ENCODE measurements around the gene KRTAP13-4. TPM values are rescaled to one million over a fixed set of nuclear protein-coding genes. Genes with fewer than 3 reads are reported as not detected.

The KRTAP13-4 gene
- not detected in 5 replicates for total RNA-seq (2022; extraction: Qiagen RNA extraction)

GRCh38 chr21:30430170-30430655 lies at the start of gene KRTAP13-4:
TSS of gene KRTAP13-4 (plus strand) at chr21:30430220. CDS start at chr21:30430276, 56 bp downstream.

GRCh38 chr21:30395731-30396130 lies 34.3 kb upstream of the KRTAP13-4 start, which contains the start of gene KRTAP13-1:
TSS of gene KRTAP13-1 (plus strand) at chr21:30396031. CDS start at chr21:30396087, 56 bp downstream.

GRCh38 chr21:30425826-30426225 lies 4.2 kb upstream of the KRTAP13-4 start, which contains the start of gene KRTAP13-3:
TSS of gene KRTAP13-3 (minus strand) at chr21:30425926. CDS start at chr21:30425912, 14 bp downstream.

GRCh38 chr21:30439975-30440374 lies 10.0 kb downstream of the KRTAP13-4 start, which contains the start of gene KRTAP15-1:
TSS of gene KRTAP15-1 (plus strand) at chr21:30440275. CDS start at chr21:30440328, 53 bp downstream.

GRCh38 chr21:30480145-30480544 lies 50.1 kb downstream of the KRTAP13-4 start, which contains the start of gene KRTAP19-1:
TSS of gene KRTAP19-1 (minus strand) at chr21:30480367. CDS start at chr21:30480317, 50 bp downstream.

Other genes with a start within 250 kb of the KRTAP13-4 start
- not detected in 5 replicates for gene CLDN8, start 214.1 kb upstream of the KRTAP13-4 start, total RNA-seq (2022; extraction: Qiagen RNA extraction)
- not detected in 5 replicates for gene KRTAP24-1, start 147.3 kb upstream of the KRTAP13-4 start, total RNA-seq (2022; extraction: Qiagen RNA extraction)
- not detected in 5 replicates for gene KRTAP25-1, start 140.7 kb upstream of the KRTAP13-4 start, total RNA-seq (2022; extraction: Qiagen RNA extraction)
- not detected in 5 replicates for gene KRTAP26-1, start 109.9 kb upstream of the KRTAP13-4 start, total RNA-seq (2022; extraction: Qiagen RNA extraction)
- gene KRTAP27-1, start 92.5 kb upstream of the KRTAP13-4 start, total RNA-seq (2022; extraction: Qiagen RNA extraction) = not detected in 5 replicates
- not detected in 5 replicates for gene KRTAP23-1, start 81.6 kb upstream of the KRTAP13-4 start, total RNA-seq (2022; extraction: Qiagen RNA extraction)
- not detected in 5 replicates for gene KRTAP13-2, start 57.9 kb upstream of the KRTAP13-4 start, total RNA-seq (2022; extraction: Qiagen RNA extraction)
- gene KRTAP13-1, start 34.2 kb upstream of the KRTAP13-4 start, total RNA-seq (2022; extraction: Qiagen RNA extraction) = not detected in 5 replicates
- gene KRTAP13-3, start 4.3 kb upstream of the KRTAP13-4 start, total RNA-seq (2022; extraction: Qiagen RNA extraction) = not detected in 5 replicates
- gene KRTAP15-1, start 10.1 kb downstream of the KRTAP13-4 start, total RNA-seq (2022; extraction: Qiagen RNA extraction) = not detected in 5 replicates
- gene KRTAP19-1, start 50.1 kb downstream of the KRTAP13-4 start, total RNA-seq (2022; extraction: Qiagen RNA extraction) = not detected in 5 replicates
- not detected in 5 replicates for gene KRTAP19-2, start 57.2 kb downstream of the KRTAP13-4 start, total RNA-seq (2022; extraction: Qiagen RNA extraction)
- not detected in 5 replicates for gene KRTAP19-3, start 61.8 kb downstream of the KRTAP13-4 start, total RNA-seq (2022; extraction: Qiagen RNA extraction)
- not detected in 5 replicates for gene KRTAP19-4, start 66.9 kb downstream of the KRTAP13-4 start, total RNA-seq (2022; extraction: Qiagen RNA extraction)
- not detected in 5 replicates for gene KRTAP19-5, start 71.9 kb downstream of the KRTAP13-4 start, total RNA-seq (2022; extraction: Qiagen RNA extraction)
- not detected in 5 replicates for gene KRTAP19-6, start 111.6 kb downstream of the KRTAP13-4 start, total RNA-seq (2022; extraction: Qiagen RNA extraction)
- not detected in 5 replicates for gene KRTAP19-7, start 131.1 kb downstream of the KRTAP13-4 start, total RNA-seq (2022; extraction: Qiagen RNA extraction)
- gene KRTAP22-2, start 160.2 kb downstream of the KRTAP13-4 start, total RNA-seq (2022; extraction: Qiagen RNA extraction) = not detected in 5 replicates
- not detected in 5 replicates for gene KRTAP6-3, start 162.2 kb downstream of the KRTAP13-4 start, total RNA-seq (2022; extraction: Qiagen RNA extraction)
- gene KRTAP6-2, start 168.7 kb downstream of the KRTAP13-4 start, total RNA-seq (2022; extraction: Qiagen RNA extraction) = not detected in 5 replicates
- gene KRTAP22-1, start 170.9 kb downstream of the KRTAP13-4 start, total RNA-seq (2022; extraction: Qiagen RNA extraction) = not detected in 5 replicates
- gene KRTAP6-1, start 183.7 kb downstream of the KRTAP13-4 start, total RNA-seq (2022; extraction: Qiagen RNA extraction) = not detected in 5 replicates
- gene KRTAP20-1, start 186.2 kb downstream of the KRTAP13-4 start, total RNA-seq (2022; extraction: Qiagen RNA extraction) = not detected in 5 replicates
- not detected in 5 replicates for gene KRTAP20-4, start 190.4 kb downstream of the KRTAP13-4 start, total RNA-seq (2022; extraction: Qiagen RNA extraction)
- gene KRTAP20-2, start 205.0 kb downstream of the KRTAP13-4 start, total RNA-seq (2022; extraction: Qiagen RNA extraction) = not detected in 5 replicates
- gene KRTAP20-3, start 212.6 kb downstream of the KRTAP13-4 start, total RNA-seq (2022; extraction: Qiagen RNA extraction) = not detected in 5 replicates

All from A549 treated with CORT108297 at 1 μM for 4 hours (cell line).